Heart left ventricle (tissue), 13 donors: ENCODE measurements around the gene RPS2.

Experiments
- CTCF ChIP-seq, 12 donors: fragments of 200-600 bp; sonication (generic) in 4 of 12; IDR thresholded peaks; one replicate each; pipeline versions ENCODE4 v1.5.0 to v1.8.0; 2018 to 2022; ENCODE audit warnings: antibody characterized with exemption in 12 of 12, mild to moderate bottlenecking in 5 of 12
- POLR2A ChIP-seq, 2 donors: fragments of 450-650 bp; IDR thresholded peaks; one replicate each; pipeline ENCODE4 v1.6.1; 2017; ENCODE audit warnings: antibody characterized with exemption in 2 of 2, mild to moderate bottlenecking in 2 of 2, moderate library complexity in 2 of 2
- donor health status: ischemic (EF 13 %, LVEDD 7.1; RV severe dilation, severe dysfunction).
- donor health status: DM: no; HTN: yes; CAD: no.
- donor health status: DM: no; HTN: no; CAD: no.
- donor health status: ischemic (EF 25% LVEDD 6.9; RV normal size, moderate dysfunction).
- donor health status: ischemic (EF 25% LVEDD 5.7; RV mildly dilated, moderate dysfunction).
- donor health status: ischemic (EF 35%, LVEDD 5.7; RV mildly dilated, moderate dysfunction).
- donor health status: nonischemic (EF 11% LVEDD 7.7; RV severe dilation, severe dysfunction).
- donor health status: DM: yes; HTN: yes; CAD: no.
- donor health status: PGD.
- donor health status: ischemic (EF 29% LVEDD 5.4; RV normal size, mild dysfunction).
- donor health status: nonischemic (EF 23%, LVEDD 6.1; RV moderate dilation, normal function).

DNA sequence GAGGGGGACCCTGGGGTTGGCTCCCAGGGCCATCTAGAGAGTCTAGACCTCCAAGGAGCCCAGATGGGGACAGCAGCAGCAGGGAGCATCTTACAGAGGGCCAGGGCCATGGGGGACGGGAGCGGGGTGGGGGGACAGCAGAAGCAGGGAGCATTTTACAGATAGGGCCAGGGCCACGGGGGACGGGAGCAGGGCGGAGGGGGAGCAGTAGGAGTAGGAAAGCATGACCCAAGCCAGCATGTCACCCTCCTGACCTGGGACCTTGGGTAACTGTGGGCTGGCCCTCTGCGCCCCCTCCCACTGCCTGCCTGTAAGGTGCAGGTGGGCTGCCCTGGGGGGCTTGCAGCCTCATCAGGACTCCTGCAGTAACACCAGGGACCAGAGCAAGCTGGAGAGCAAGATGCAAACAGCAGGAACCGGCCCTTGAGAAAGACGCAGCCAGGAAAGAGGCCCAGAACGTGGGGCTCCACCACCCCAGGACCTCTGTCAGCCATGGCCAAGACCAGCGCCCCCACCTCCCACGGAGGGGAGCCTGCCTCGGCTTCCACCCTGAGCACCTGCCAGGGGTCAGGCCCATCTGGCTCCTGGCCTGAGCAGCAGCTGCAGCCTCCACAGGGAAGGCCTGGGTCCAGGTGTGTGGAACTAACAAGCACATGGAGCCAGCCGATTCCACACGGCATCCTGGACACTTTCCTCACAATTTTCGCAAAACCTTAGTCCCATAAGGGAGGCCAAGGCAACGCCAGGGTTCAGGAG, 42.6 kb upstream of the RPS2 start:
- TF ChIP-seq POLR2A (IDR thresholded peaks at IDR 0.05) (no peak), CTCF (IDR thresholded peaks at IDR 0.05) (no peak)
